ELF-1 (cell line): Measurements from ENCODE around the gene ARHGAP26.

Source experiments
- DNase-seq: peaks from one replicate; pipeline ENCODE4 v3.0.0-alpha.2; 2016; ENCODE audit warnings: low read depth, low spot score

Gene ARHGAP26, protein sequence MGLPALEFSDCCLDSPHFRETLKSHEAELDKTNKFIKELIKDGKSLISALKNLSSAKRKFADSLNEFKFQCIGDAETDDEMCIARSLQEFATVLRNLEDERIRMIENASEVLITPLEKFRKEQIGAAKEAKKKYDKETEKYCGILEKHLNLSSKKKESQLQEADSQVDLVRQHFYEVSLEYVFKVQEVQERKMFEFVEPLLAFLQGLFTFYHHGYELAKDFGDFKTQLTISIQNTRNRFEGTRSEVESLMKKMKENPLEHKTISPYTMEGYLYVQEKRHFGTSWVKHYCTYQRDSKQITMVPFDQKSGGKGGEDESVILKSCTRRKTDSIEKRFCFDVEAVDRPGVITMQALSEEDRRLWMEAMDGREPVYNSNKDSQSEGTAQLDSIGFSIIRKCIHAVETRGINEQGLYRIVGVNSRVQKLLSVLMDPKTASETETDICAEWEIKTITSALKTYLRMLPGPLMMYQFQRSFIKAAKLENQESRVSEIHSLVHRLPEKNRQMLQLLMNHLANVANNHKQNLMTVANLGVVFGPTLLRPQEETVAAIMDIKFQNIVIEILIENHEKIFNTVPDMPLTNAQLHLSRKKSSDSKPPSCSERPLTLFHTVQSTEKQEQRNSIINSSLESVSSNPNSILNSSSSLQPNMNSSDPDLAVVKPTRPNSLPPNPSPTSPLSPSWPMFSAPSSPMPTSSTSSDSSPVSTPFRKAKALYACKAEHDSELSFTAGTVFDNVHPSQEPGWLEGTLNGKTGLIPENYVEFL

DNA sequence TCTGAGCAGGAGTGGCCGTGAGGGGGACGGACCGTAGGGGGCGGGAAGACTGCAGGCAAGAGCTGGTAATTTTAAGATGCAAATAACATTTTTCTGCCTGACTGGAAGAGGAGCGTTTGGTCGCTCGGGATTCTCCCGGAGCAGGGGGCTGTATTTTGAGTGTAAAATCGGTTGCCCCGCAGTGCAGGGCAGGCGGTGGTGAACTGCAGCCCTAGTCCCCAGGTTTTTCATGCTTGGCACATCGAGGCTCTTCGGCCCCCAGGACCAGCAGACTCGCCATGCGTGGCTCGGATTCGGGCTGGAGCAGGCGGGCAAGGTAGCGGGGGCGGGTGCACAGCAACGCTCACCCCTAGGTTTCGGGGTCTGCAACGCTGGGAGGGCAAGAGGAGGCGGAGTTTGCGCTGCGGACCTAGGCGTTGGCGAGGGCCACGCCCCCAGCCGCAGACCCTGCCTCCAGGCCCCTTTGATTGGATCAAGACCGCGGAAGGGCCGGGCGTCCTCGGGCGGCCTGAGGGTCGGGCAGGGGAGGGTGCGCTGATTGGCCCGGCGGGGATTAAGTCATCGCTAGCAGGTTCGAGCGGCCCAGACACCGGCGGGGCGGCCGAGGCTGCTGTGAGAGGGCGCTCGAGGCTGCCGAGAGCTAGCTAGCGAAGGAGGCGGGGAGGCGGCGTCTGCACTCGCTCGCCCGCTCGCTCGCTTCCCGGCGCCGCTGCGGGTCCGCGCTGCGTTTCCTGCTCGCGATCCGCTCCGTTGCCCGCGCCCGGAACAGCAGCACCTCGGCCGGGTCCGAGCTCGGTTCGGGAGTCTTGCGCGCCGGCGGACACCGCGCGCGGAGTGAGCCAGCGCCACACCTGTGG lies at the start of gene ARHGAP26:
TSS of gene ARHGAP26 (plus strand) at position 585 of the 857 bp plus-strand sequence. CDS start 385 bp downstream, outside the sequence.
- peak; percentile 99 for DNase-seq

DNA sequence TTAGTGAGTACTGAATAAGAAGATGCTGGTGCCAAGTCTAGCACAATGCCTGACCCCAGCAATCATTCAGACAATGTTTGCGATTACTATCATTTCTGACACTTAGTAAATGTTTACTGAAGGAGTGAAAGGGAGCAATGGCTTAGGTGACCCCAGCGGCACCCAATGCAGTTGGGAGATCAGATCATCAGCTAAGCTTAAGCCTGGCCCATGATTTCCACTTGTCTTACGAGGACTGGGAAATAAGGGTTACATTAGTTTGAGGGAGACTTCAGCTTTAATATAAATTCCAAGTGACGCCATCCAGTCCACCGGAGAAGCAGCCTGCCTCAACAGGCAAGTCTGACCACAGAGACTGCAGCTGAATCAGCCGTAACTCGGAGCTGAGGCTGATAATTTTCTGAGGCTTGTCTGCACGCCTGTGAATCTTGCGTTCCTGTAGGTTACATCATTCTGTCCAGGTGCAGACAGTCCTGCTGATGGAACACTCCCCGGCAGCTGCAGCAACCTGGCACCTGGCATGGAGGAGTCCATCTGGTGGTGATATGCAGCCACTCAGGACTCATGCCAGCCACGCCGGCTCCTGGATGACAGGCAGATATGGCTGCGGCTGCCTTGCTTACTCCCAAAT lies 49.4 kb upstream of the ARHGAP26 start:
- no peak for DNase-seq

DNA sequence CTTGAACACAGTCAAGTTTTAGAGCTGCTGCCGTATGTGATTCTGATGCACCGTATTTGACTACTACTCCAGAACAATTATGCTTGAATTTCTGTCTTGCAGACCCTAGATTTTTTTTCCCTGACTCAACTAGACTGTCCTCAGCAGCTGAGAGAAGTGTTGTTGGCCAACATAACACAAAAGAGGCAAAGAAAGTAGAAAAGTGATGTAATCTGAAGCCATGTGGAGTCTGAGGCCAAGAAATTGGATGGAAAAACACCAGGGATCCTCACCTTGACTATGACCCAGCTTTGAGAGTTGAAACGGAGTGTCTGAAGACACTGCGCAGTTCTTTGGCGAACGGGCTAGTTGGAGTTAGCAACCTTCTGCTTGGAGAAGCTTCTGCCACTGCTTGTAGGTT lies 48.0 kb upstream of the ARHGAP26 start:
- DNase-seq = no peak

DNA sequence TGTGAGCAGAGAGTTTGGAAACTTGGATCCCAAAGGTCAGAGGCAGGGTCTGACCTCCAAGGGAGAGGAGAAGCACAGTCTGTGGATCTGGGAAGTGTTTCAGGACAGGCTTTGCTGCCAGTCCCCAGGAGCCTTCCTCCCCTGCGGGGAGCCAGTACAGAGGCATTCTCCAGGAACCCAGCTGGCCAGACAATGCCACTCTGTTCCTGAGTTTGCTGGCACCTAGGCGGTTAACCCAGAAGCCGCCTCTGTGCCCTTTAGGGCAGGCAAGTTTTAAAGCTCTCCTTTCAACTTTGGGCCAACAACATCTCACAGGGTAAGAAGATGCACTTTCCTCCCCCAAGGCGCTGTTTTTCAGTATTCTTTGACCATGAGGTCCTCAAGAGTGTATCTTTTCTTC lies 47.3 kb upstream of the ARHGAP26 start:
- DNase-seq = no peak

DNA sequence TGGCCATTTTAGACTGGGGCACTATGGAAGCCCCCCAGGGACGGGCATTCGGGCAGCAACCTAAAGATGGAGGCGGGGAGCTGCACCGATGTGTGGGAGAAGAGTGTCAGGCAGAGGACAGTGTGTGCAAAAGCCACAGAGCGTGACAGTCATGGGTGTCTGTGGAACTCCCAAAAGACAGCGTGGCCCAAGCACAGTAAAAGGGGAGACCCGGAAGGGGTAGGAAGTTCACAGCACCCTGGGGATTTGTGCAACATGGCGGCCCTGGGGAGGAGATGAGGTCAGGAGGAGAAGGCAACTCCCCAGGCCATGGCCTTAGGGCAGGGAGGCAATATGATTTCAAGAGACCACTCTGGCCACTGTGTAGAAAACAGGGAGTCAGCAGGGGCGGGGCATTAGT lies 45.4 kb upstream of the ARHGAP26 start:
- no peak for DNase-seq

DNA sequence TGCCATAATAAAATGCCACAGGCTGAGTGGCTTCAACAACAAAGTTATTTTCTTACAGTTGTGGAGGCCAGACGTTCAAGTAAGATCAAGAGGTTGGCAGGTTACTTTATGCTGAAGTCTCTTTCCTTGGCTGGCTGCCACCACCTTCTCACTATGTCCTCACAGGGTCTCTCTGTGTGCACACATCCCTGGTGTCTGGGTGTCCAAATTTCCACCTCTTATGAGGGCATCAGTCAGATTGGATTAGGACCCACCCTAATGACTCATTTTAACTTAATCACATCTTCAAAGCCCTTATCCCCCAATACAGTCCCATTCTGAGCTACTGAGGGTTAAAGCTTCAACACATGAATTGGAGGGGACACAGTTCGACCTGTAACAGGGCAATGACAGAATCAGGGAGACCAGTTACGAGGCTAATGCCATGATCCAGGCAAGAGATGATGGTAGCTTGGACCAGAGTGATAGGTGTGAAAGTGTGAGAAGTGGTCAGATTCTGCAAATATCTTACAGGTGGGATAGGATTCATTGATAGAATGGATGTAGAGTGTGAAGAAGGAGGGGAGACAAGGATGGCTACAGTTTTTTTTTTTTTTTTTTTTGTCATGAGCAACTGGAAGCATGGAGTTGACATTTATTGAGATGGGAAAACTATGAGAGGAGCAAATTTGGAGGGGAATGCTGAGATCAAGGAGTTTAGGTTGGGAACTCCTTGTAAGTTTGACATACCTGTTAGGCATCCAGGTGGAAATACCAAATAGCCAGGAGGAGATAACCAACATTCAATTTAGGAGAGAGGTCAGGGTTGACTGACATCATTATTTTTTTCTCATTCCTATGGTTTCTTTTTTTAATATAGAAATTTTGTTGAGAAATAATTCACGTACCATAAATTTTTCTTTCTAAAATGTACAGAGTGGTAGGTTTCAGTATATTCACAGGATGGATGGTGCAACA lies 44.7 kb upstream of the ARHGAP26 start:
- DNase-seq = no peak

DNA sequence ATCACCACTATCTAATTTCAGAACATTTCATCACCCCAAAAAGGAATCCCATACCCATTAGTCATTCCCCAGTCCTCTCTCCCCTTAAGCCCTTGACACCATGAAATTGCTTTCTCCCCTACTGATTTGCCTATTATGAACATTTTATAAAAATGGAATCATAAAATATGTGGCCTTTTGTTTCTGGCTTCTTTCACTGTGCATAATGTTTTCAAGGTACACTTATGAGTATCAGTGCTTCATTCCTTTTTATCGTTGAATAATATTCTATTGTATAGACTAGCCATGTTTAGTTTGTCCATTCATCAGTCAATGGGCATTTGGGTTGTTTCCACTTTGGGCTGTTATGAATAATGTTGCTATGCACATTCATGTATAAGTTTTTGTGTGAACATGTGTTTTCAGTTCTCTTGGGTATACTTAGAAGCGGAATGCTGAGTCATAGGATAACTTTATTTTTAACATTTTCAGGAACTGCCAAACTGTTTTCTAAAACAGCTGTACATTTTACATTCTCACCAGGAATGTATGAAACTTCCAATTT lies 43.9 kb upstream of the ARHGAP26 start:
- no peak for DNase-seq

DNA sequence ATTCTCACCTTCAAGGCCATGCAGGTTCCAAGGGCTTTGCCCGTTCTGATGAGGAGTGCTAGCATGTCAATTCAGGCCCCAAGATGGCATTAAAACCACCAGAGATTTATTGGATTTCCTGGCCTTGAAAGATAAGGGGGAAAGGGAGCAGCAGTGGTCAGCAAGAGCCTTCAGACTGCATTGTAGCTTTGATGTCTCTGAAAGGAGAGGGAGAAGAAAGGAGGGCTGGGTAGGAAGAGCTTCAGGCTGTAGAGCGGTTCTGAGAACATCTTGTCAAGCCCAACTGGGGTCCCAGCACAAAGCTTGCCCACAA lies 42.5 kb upstream of the ARHGAP26 start:
- no peak for DNase-seq

DNA sequence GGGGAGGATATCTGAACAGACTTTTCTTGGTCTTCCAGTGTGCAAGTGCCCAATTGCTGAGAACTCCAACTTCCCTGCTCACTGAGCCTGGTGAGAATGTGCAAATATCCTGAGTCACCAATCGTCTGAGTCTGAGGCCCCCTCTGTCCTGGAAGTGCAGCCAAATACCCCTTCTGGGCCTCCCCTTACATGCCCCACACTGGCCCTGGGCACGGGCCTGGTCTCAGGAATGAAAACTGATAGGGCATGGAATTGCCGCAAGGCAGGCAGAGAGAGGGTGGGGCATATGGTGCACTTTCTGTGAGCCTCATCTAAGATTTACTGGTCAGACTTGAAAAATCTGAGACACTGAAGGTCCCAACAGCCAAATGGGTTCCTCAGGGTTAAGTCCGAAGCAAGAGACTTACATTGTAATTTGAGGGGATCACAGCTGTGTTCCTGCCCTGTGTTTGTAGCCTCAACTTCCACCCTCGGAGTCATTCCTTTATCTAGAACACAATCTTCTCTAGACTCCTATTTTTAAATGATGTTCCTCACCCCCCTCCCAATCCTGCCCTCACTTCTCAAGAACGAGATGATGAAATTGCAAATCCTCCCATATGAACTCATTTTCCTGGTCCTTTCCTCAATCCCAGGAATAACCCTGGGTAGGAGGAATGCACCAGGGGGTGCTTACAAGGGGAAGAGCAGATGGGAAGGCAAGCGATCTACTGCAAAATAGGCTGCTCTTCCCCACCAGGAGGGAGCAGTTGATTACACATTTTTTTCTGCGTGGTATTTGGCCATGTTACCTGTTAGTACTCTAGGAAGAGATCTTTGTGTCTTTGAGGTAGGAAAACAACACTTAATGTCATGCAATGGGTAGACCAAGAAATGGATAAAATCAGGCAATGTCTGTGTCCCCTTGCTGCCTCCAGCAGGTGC lies 34.6 kb upstream of the ARHGAP26 start:
- DNase-seq = no peak

DNA sequence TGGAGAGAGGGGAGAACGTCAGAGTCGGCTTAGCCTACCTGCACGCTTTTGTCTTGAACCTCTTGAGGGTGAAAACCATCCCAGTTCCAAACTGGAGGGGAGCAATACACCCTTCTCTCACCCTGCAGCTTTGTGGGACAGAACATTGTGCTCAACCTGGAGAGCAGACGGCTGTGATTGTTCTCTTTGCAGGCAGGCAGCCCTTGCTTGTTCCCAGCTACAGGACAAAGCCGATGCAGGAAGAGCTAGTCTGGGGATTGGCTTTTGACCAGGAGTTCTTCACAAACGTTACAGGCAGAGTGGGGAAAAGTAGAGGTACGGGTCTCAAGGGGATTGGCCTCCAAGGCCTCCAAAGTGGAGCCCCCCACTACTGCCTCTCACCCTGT lies 33.9 kb upstream of the ARHGAP26 start:
- DNase-seq = no peak

DNA sequence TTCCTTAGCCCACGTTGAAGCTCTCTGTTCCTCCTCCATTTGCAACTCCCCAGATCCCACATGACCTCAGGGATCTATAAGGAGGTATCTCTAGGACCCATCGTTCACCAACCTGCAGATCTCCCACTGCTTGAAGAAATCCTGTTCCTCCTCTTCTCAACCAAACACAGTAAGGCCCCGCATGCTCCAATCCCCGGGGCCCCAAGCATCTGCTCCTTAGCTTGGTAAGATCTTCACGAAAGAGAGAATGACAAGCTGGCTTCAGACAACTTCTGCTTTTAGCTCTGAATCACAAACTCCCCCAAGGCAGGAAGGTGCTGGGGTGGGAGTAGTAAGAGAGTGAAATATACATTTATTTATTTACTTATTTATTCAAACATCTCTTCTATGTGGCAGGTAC lies 33.0 kb upstream of the ARHGAP26 start:
- DNase-seq = no peak

DNA sequence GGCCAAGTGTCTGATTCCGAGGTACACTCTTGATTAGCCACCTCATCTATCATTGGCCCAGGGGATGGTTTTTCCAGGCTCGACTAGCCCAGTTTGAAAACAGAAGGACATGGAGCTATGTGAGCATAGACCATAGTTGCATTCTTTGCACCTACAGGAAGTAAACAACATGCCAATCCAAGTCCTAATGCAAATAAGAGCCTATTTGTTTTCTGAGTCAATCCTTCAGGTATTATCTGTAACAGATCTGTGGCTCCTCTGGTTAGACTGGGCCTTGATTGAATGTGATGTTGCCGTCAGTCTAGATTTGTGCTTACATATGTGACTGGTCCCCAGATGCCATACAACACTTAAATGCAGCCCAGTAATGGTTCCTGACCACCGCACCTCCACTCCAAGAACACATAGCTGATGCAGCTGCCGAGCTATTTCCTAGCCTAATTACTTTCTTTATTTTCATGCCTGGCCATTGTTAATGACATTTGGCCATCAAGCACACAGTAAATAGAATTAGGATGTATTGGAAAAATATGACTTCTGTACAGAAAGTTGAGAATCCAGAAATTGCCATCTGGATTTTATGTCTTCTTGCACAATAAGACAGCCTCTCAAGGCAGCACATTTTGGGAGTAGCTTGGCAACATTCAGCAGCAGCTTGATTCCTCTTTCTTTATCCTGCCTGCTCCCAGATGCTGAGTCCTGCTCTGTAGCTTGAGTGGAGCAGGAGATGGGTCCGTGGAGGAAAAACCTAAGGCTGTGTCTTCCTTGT lies 29.5 kb upstream of the ARHGAP26 start:
- no peak for DNase-seq

DNA sequence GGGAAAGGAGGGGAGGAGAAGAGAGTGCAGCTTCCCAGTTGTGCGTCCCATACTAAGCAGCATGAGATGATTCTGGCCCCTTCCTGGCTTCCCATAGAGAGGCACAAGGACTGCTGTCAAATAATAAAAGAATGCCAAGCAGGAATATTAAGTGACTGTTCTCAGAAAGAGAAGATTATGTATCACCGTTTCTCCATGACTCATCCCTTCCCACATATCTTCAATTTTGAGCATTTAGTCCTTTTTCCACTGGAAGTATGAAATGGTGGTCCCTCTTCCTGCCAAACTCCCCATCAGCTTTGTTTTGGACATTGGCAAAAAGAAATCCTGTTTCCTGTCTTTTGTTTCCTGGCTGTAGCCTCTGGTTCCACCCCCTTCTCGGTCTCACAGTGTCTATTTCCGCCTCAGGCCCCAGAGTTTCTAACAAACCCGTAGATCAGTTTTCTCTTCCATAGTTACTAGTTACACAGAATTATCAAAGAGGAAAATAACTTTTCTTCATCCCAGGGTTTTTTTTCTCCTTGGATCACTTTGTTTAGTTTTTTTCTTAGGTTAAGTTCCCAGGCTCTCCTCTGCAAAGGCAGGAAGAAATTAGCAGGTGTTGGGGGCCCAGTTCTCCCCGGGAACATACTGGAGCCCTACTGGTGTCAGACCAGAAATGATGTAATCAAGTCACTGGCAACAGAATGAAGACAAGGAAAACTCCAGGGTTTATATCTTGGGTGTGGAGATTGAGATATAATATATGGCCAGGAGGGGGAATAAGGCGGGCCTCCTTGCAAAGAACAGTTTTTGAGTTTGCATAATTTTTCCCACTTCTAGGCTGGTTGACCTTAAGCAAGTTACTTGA lies 26.4 kb upstream of the ARHGAP26 start:
- DNase-seq = no peak

DNA sequence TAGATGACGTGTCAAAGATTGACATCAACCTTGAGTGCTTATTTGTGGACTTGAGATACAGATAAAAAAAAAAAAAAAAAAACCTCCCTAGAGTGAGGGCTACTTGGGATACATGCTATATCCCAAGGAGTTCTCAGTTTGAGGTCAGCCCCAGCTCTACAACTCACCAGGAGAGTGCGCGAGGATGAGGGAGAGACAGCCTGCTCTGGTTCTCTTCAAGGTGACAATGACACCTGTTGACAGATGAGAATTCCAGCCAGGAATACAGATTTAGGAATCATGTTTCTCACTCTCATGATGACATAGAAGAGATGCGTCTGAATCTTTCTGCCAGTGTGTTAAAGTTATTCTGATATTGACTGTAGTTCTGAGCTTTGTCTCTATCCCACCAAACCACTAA lies 24.9 kb upstream of the ARHGAP26 start:
- DNase-seq = no peak

DNA sequence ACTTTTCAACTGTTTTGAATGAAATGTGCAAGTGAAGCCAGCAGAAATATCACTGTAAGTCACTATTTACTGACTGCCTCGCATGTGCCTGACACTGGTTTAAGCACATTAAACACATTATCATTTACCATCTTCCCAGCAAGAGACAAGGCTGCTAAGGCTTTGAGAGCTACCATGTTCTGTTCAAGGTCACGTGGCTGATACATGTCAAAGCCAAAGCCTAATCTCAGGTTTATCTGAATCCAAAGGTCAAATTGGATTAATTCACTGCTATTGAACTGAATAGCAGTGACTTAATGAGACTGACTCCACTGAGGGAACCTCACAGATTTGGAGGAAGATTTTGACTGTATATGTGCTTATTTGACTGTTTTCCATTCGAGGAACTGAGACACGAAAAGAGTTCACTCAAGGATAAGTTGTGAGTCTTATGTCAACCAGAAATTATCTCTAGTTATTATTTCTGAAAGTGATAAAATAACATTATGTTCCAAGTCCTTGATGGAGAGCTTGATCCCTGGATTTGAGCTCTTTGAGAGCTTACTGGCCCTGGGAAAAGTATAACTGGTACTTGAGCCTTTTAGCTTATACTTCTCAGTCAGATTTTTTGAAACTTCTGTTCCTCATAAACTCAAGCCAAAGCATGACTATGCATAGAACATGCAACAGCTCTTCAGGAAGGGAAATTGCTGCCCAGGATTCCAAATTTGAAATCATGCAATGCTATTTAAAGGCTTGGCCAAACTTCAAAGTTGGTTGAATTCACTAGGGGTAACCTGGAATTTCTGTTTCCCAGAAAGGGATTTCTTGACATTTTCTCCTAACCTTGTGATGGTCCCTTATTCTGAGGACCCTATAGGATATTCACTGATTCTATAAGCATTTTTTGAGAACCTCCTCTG lies 23.4 kb upstream of the ARHGAP26 start:
- no peak for DNase-seq

DNA sequence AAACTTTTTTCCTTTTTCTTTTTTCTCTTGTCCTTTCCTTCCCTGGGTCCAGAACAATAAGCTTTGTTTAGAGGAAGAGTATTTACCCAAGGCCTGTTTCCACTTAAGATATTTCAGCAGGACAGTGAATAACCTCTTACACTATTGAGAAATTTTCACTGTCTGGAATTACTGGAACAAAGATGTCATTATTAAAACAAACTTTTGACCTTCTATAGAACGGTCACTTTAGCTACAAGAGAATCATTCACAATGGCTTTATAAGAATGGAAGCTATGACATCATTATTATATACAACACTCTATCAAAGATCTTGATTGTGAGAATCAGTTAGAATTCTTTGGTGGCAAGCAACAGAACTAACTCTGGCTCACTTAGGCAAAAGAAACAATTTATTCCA lies 22.0 kb upstream of the ARHGAP26 start:
- no peak for DNase-seq
